HG02938 (cell line): Measurements from ENCODE around the gene PDGFD.

Experiments
- ATAC-seq: cut with Tn5 transposase; IDR thresholded peaks from one replicate; pipeline ENCODE4 v1.9.1; 2021; ENCODE audit warnings: mild to moderate bottlenecking, moderate library complexity; ENCODE audit not compliant: unreplicated experiment

Gene PDGFD

GRCh38 chr11:103963648-103964047 lies 200.3 kb downstream of the PDGFD start:
- no peak for ATAC-seq

GRCh38 chr11:103961010-103961409 lies 202.9 kb downstream of the PDGFD start:
- no peak for ATAC-seq

GRCh38 chr11:103960108-103960507 lies 203.8 kb downstream of the PDGFD start:
- ATAC-seq = no peak

DNA sequence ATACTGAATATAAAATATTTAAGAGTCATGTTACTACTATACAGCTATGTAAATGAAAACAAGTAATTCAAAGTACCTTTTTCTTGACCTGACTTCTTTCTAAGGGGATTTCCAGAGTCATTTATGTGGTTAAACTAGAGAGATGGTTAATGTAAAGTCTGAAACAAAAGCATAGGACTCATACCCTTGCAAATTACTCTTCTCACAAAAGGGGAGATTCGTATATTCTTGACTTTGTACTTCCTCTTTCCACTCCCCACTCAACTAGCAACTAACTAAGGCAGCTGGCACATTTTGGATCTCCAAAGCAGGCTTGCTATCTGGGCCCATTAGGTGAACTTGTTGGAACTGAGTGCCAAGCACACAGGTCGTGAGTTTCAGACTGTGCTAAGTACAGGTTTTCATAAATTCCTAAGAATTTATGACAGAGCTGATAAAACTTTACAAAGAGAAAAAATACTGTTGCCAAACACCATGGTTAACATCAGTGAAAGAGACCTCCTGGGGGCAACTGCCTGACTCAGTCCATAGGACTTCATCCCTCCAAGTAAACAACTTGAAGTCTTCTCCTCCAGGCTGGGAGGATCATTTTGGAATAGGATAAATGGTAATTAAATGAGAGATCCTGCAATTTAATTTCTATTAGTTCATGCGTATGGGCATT lies 204.5 kb downstream of the PDGFD start:
- peak; percentile 100 for ATAC-seq

DNA sequence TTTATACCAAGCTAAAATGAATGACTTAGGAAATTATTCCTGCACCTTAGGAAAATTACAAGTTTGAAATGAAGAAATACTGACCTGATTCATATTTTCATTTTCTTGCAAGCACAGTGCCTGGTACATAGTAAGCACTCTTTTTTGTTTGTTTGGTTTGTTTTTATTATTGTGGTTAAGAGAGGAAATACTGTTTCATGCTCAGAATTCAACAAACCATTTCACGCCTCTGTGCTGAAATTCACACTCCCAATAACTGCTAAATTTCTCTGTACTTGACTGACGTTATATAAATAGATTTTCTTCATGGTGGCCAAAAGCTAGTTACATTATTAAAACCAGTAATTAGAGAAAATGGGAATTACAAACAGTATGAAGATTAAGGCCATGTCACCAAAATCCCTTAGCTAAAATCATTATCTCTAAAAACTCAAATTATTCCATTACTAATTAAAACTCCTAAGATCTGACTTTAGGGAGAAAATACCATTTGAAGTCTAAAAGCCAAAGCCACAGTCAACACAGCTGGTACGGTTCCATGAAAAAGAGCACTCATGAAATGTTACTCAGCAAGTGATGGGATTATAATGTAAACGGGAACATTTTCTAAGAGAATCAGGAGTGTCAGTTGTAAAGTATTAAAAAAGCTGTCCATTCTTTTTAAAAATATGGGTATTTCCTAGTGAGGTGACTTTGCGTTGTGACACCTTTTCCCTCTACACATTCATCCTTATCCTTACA lies 205.3 kb downstream of the PDGFD start:
- ATAC-seq = no peak

DNA sequence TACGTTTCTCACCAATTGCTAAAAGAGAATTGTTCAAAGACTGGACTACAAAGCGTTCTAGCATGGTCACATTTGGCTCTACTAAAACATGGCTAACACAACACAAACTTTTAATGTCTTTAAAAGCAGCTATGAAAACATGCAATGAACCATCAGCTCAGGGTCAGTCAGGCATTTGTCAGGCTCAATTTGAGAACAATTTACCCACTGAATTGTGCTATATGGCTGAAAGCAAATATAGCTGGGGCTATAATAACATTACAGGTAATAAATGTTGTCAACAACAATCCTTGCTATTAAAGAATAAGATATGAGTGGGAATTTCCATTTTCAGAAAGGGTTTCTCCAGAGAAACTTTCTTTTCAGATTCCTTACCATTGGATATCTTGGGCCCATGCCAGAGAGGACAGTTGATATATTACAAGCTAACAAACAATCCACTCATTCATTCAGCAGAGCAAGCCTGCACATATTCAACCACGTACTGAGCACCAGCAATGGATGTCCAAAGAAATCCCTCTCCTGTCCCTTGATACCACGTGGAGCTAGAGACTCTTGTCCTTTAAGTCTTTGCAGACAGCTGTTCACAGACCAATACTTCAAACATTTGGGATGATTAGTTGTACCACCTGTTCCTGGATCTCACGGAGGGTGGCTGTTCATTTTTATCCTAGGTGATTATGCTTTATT lies 210.0 kb downstream of the PDGFD start:
- ATAC-seq = no peak

- ATAC-seq = no peak
Measured at GRCh38 chr11:103949781-103950180, 214.2 kb downstream of the PDGFD start.

GRCh38 chr11:103948187-103948763 lies 215.7 kb downstream of the PDGFD start:
- no peak for ATAC-seq

GRCh38 chr11:103947546-103947919 lies 216.4 kb downstream of the PDGFD start:
- no peak for ATAC-seq

- no peak for ATAC-seq
Measured at GRCh38 chr11:103946793-103947545, 217.0 kb downstream of the PDGFD start.

DNA sequence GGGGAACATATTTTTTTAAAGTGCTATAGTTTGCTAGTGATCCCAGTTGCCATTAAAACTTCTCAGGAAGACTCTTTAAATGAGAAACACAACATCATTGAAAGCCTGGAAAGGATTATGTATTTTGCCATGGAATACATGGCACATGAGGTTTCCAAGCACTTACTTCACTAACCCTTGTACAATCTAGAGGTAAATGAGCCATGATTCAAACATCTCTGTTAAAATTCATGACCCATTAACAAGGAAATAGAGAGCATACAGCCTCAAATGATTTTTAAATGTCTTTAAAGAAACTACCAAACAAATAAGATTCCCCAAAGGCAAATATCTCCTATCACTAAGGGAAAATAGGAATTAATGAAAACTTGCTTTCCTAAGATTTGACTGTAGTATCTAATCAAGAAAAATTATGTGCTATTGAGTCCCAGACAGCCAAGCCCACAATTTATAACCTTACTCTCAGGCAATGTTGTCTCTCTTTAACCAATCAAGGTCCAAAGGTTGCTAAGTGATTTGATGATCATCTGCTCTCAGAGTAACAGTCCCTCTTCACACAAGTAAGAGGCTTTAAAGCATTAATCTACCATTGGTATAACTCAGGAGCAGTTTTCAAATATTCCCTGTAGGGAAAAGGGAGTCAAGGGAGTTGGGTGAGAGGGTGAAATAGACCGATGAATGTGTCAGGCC lies 219.6 kb downstream of the PDGFD start:
- ATAC-seq = no peak

GRCh38 chr11:103942646-103943045 lies 221.3 kb downstream of the PDGFD start:
- no peak for ATAC-seq

GRCh38 chr11:103940551-103940950 lies 223.4 kb downstream of the PDGFD start:
- no peak for ATAC-seq

DNA sequence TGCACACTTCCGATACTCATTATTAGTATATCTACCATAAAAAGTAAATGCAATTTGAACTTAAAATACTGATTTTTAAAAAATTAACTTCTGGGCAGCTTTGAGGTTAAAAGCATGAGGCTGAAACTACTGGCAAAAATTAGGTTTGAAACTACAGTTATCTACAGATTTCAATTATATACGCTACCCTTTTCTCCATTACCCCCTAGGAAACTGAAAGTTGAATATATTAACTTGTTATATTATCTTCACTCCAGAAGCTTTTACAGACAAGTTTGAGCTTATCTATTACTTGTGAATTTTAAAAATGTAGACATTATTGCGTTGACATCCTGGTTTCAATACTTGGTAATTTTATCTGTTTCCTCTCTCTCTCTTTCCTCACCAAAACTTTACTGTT lies 224.3 kb downstream of the PDGFD start:
- ATAC-seq = no peak

- ATAC-seq = no peak
Measured at GRCh38 chr11:103936059-103936458, 227.9 kb downstream of the PDGFD start.

- ATAC-seq = no peak
Measured at GRCh38 chr11:103935219-103935618, 228.7 kb downstream of the PDGFD start.

- ATAC-seq = peak; percentile 96
Measured at GRCh38 chr11:103929170-103929903, 234.6 kb downstream of the PDGFD start.

DNA sequence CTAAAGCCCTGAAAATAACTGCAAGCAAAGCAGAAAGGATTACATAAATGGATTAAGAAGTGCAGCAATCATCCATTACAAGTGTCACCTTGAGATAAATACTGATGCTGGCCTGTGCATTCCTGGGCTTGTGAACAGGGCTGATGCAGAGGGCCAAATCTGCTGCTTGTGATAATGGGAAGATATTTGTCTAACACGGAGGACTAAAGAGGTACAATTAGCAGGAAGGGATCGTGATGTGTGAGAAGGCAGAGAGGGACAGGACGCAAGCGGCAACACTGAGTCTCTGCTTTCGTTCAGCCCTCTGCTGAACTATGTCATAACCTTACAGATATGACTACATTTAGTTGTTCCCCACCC lies 235.2 kb downstream of the PDGFD start:
- peak; percentile 13 for ATAC-seq

GRCh38 chr11:103928040-103928801 lies 235.7 kb downstream of the PDGFD start:
- ATAC-seq = no peak
